ENCODE results near the gene TSPYL6.

The TSPYL6 gene

GRCh38 chr2:54207666-54208195 lies 48.3 kb downstream of the TSPYL6 start:
- H3K4me2 ChIP-seq (ENCODE audit: low read length), result no peak overlapping the region
- no peak overlapping the region for H2BK120ac ChIP-seq (ENCODE audit: low read depth, low read length)
- H2BK15ac ChIP-seq (replicated peaks; ENCODE audit: low read depth), result no peak overlapping the region
- no peak overlapping the region for H2BK5ac ChIP-seq (ENCODE audit: low read length)
- H2AK5ac ChIP-seq (ENCODE audit: low read length), result no peak overlapping the region
- no peak for DNase-seq
- no peak overlapping the region for H3K4me3 ChIP-seq (ENCODE audit: low read length)
- no CpG with 5 or more reads among the region's 3 CpGs for WGBS (ENCODE audit: extremely low coverage, insufficient coverage, low lambda C conversion rate)
- no peaks in the 10 kb centered on the region for H3K79me1 ChIP-seq (ENCODE audit: low read length)
- no peaks in the 10 kb centered on the region for H3K36me3 ChIP-seq (ENCODE audit: control insufficient read depth, insufficient read depth, low read length)
- H4K8ac ChIP-seq (ENCODE audit: low read depth, low read length), result no peak overlapping the region
- no peak overlapping the region for H3K9ac ChIP-seq (ENCODE audit: low read length)
- no peak overlapping the region for H3K56ac ChIP-seq (ENCODE audit: low read length)
- H3K27ac ChIP-seq (ENCODE audit: low read depth, low read length), result no peak overlapping the region
- no peak overlapping the region for H3K23ac ChIP-seq (ENCODE audit: low read length)
- H3K4ac ChIP-seq (ENCODE audit: low read depth, low read length), result no peak overlapping the region
- H3K79me2 ChIP-seq (ENCODE audit: control insufficient read depth, insufficient read depth, low read length), result no peaks in the 10 kb centered on the region
- no peaks in the 10 kb centered on the region for H3K4me1 ChIP-seq (ENCODE audit: control insufficient read depth, low read depth, low read length)
- no peak overlapping the region for H4K5ac ChIP-seq (ENCODE audit: low read length)
- H3K18ac ChIP-seq (ENCODE audit: low read length), result no peak overlapping the region
- H3K27me3 ChIP-seq (ENCODE audit: insufficient read depth, low read length, poor library complexity), result no peaks in the 10 kb centered on the region

DNA sequence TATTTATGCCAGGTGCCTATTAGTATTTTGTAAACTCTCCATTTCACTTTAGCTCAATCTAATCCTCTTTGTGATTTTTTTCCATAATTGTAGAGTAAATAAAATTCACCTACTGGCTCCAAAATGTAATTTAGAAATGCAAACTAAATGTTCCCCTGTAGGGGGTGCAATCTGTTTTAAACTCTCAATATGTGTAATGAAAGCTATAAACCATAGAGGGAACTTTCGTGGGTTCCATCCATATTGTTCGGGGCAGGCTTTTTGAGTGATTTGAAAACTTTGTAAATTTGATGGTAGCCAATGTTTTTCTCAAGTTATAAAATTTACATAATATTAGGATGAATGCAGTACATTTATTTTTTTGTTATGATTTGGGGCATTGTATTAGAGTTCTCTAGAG lies 49.4 kb downstream of the TSPYL6 start:
- Histone ChIP-seq H3K36me3 (ENCODE audit: control insufficient read depth, insufficient read depth, low read length) (no peaks in the 10 kb centered on the region), H3K4me1 (ENCODE audit: control insufficient read depth, low read depth, low read length) (no peaks in the 10 kb centered on the region), H3K4me2 (ENCODE audit: low read length) (no peak overlapping the region), H3K4ac (ENCODE audit: low read depth, low read length) (no peak overlapping the region), H3K79me2 (ENCODE audit: control insufficient read depth, insufficient read depth, low read length) (no peaks in the 10 kb centered on the region), H4K8ac (ENCODE audit: low read depth, low read length) (no peak overlapping the region), H3K4me3 (ENCODE audit: low read length) (no peak overlapping the region), H3K56ac (ENCODE audit: low read length) (no peak overlapping the region), H3K27ac (ENCODE audit: low read depth, low read length) (no peak overlapping the region), H2BK5ac (ENCODE audit: low read length) (no peak overlapping the region), H3K79me1 (ENCODE audit: low read length) (no peaks in the 10 kb centered on the region), H2AK5ac (ENCODE audit: low read length) (no peak overlapping the region), H2BK15ac (replicated peaks; ENCODE audit: low read depth) (no peak overlapping the region), H3K9ac (ENCODE audit: low read length) (no peak overlapping the region), H3K18ac (ENCODE audit: low read length) (no peak overlapping the region), H3K23ac (ENCODE audit: low read length) (no peak overlapping the region), H4K5ac (ENCODE audit: low read length) (no peak overlapping the region), H3K27me3 (ENCODE audit: insufficient read depth, low read length, poor library complexity) (no peaks in the 10 kb centered on the region), H2BK120ac (ENCODE audit: low read depth, low read length) (no peak overlapping the region)
- no CpG with 5 or more reads among the region's 2 CpGs for WGBS (ENCODE audit: extremely low coverage, insufficient coverage, low lambda C conversion rate)
- DNase-seq, result peak; percentile 30

DNA sequence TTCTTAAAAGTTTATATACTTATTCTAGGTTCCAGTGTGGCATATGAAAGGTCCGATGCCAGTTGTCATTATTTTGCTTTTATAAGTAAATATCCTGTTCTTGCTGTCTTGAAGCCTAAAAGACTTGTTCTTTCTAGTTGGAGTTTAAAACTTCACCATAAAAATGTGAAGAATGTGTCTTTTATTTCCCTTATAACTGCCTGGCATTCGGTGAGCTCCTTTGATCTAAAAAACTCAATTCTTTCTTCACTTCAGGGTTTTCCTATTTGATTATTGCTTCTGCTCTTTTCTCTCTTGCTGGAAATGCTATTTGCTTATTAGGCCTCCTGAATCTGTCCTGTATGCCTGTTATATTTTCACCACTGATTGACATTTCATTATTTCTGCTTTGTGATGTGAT lies 51.6 kb downstream of the TSPYL6 start:
- Histone ChIP-seq H2BK5ac (ENCODE audit: low read length) (no peak overlapping the region), H3K79me2 (ENCODE audit: control insufficient read depth, insufficient read depth, low read length) (no peaks in the 10 kb centered on the region), H3K4me1 (ENCODE audit: control insufficient read depth, low read depth, low read length) (no peaks in the 10 kb centered on the region), H3K4ac (ENCODE audit: low read depth, low read length) (no peak overlapping the region), H2BK15ac (replicated peaks; ENCODE audit: low read depth) (no peak overlapping the region), H3K27ac (ENCODE audit: low read depth, low read length) (no peak overlapping the region), H2BK120ac (ENCODE audit: low read depth, low read length) (no peak overlapping the region), H3K56ac (ENCODE audit: low read length) (no peak overlapping the region), H2AK5ac (ENCODE audit: low read length) (no peak overlapping the region), H4K5ac (ENCODE audit: low read length) (no peak overlapping the region), H3K9ac (ENCODE audit: low read length) (no peak overlapping the region), H3K18ac (ENCODE audit: low read length) (no peak overlapping the region), H4K8ac (ENCODE audit: low read depth, low read length) (no peak overlapping the region), H3K4me3 (ENCODE audit: low read length) (no peak overlapping the region), H3K4me2 (ENCODE audit: low read length) (no peak overlapping the region), H3K27me3 (ENCODE audit: insufficient read depth, low read length, poor library complexity) (no peaks in the 10 kb centered on the region), H3K79me1 (ENCODE audit: low read length) (no peaks in the 10 kb centered on the region), H3K36me3 (ENCODE audit: control insufficient read depth, insufficient read depth, low read length) (no peaks in the 10 kb centered on the region), H3K23ac (ENCODE audit: low read length) (no peak overlapping the region)
- no peak for DNase-seq
- no CpG with 5 or more reads among the region's 2 CpGs for WGBS (ENCODE audit: extremely low coverage, insufficient coverage, low lambda C conversion rate)
